Ishikawa (cell line): ENCODE results near the gene PZP.

Experiments
- CEBPB ChIP-seq: IDR thresholded peaks from 2 replicates; pipeline ENCODE4 v1.6.1; 2012
- EP300 ChIP-seq: IDR thresholded peaks from 2 replicates; pipeline ENCODE4 v1.6.1; 2012; ENCODE audit warnings: borderline replicate concordance
- RAD21 ChIP-seq: IDR thresholded peaks from 2 replicates; pipeline ENCODE4 v1.6.1; 2012; ENCODE audit warnings: low read depth
- TAF1 ChIP-seq: IDR thresholded peaks from 2 replicates; pipeline ENCODE4 v1.6.1; 2012; ENCODE audit warnings: low read depth, mild to moderate bottlenecking
- TCF12 ChIP-seq: IDR thresholded peaks from 2 replicates; pipeline ENCODE4 v1.6.1; 2012; ENCODE audit warnings: low read depth
- TF ChIP-seq, protein P1 (sequence below): IDR thresholded peaks from 2 replicates; pipeline ENCODE4 v1.6.1; 2012
- TF ChIP-seq, protein P2 (sequence below): IDR thresholded peaks from 2 replicates; pipeline ENCODE4 v1.6.1; 2012; ENCODE audit warnings: low read depth, mild to moderate bottlenecking

- TF ChIP-seq RAD21 (no peak), TCF12 (no peak), CEBPB (no peak), EP300 (no peak), TAF1 (no peak)
- TF ChIP-seq, protein P1, sequence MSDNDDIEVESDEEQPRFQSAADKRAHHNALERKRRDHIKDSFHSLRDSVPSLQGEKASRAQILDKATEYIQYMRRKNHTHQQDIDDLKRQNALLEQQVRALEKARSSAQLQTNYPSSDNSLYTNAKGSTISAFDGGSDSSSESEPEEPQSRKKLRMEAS, result no peak
- TF ChIP-seq, protein P2, sequence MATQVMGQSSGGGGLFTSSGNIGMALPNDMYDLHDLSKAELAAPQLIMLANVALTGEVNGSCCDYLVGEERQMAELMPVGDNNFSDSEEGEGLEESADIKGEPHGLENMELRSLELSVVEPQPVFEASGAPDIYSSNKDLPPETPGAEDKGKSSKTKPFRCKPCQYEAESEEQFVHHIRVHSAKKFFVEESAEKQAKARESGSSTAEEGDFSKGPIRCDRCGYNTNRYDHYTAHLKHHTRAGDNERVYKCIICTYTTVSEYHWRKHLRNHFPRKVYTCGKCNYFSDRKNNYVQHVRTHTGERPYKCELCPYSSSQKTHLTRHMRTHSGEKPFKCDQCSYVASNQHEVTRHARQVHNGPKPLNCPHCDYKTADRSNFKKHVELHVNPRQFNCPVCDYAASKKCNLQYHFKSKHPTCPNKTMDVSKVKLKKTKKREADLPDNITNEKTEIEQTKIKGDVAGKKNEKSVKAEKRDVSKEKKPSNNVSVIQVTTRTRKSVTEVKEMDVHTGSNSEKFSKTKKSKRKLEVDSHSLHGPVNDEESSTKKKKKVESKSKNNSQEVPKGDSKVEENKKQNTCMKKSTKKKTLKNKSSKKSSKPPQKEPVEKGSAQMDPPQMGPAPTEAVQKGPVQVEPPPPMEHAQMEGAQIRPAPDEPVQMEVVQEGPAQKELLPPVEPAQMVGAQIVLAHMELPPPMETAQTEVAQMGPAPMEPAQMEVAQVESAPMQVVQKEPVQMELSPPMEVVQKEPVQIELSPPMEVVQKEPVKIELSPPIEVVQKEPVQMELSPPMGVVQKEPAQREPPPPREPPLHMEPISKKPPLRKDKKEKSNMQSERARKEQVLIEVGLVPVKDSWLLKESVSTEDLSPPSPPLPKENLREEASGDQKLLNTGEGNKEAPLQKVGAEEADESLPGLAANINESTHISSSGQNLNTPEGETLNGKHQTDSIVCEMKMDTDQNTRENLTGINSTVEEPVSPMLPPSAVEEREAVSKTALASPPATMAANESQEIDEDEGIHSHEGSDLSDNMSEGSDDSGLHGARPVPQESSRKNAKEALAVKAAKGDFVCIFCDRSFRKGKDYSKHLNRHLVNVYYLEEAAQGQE, result no peak
These were observed 87.6 kb downstream of the PZP start for GRCh38 chr12:9120487-9121184.
